ENCODE measurements around the gene CTBP2.

The CTBP2 gene

DNA sequence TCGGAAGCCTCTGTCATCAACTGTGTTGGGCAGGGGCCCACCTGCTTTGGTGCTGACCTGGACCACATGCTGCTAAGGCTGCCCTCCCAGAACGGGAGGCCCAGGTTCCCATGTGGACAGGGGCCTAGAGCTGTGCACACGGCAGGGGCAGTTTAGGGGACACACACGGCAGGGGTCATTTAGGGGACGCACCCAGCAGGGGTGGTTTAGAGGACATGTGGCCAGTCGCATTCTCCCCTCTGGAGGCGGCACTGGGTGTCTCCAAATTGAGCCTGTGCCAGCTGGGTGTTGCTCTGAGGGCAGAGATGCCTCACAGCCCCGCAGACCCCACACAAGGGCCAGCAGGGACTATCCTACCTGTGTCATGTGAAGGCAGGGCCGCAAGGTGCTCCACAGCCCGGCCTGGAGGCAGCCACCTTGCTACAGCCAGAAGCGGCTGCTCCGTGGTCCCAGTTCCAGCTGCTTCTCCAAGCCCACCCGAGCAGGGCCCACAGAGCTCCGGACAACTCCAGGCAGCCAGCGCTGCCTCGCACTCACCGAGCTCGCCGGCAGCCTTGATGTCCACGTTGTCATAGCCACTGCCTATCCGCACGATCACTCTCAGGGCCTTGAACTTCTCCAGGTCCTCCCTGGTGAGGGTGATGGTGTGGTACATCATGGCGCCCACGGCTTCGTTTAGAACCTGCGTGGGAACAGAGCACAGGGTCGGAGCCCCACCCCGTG lies 157.8 kb downstream of the CTBP2 start:
- no peak for DNase-seq

DNA sequence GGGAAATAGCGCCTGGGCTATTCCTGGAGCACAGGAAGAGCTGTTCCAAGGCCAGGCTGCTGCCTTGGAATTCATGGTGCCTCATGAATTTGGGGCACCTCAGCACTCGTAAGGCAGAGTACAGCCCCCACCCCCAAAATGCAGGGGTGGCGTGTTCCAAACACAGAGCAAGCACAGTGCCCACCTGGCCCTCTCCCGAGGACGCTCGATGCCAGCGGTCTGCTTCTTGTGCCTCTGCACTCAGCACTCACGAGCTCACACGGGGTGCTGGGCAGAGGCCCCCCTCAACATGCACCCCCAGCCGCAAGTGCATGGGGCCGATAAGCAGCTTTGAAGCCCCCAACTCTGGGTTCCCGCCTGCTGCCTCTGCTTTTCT lies 158.3 kb downstream of the CTBP2 start:
- no peak for DNase-seq

DNA sequence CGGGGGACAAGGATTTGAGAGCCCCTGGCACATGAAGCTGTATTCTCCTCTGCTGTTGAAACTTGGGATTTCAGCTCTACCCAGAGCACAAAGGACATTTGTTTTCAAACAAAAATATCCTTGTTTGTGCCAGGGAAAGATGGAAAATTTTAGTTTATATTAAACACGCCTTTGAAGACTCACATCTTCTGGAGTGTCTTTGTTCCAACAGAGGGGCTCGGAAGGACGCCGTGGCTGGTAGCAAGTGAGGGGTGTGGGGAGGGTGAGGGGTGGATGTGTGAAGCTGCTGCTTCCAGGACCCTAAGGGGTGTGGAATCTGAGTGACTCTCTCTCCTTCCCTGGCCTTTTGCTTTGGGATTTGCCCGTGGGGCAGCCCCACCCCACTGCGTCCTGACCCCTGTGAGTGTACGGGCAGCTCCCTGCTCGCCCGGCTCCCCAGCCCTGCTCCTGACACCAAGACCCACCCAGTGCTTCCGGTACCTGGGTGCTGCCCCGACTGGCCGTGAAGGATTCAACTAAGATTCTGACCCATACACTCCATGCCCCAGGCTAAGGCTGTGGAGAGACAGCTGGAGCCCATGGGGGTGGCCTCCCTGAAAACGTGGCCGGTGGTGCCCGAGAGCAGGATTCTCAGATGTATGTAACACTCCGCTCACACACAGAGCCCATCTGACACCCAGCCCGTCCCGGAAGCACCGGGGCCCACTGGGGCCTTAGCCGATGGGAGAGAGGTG lies 158.9 kb downstream of the CTBP2 start:
- DNase-seq, result no peak

DNA sequence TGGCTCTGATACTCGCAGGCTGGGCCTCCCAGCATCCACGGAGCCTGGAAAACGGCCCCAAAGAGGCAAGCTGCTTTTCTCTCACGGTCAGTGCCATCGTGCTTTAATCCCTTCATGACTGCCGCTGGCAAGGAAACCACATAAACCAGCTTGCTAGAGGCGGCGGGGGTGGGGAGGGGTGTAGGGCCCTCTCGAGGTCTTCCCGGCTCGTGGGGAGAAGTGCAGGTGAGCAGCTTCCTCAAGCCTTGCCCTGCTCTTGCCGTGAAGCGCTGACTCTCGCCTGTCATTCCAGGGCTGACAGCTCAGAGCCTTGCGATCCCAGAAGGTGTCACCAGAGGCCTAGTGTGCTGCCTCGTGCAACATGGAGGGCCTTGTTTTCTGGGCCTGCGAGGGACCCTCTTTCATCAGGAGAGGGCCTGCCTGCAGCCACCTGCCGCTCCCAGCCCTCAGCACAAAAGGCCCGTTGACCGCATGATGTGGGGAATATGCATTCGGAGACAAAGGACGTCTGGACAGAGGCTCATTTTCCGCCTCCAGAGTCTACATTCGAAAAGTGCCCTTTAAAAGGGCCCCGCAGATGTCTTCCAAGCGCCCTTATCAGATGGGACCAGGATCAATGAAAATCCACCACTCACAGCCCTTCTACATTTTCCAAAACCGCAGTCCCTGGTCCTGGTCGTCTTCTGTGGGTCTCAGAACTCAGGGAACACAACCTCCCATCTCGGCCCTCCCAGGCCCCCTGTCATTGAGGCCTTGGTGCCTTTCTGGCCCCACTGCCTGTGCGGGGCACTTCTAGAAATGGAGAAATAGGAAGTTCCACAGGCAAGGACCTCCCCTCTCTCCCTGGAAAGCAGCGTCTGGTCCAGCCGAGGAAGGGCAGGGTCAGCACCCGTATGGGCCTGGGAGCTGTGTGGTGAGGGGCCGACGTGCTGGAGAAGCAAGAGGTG lies 159.7 kb downstream of the CTBP2 start:
- no peak for DNase-seq

DNA sequence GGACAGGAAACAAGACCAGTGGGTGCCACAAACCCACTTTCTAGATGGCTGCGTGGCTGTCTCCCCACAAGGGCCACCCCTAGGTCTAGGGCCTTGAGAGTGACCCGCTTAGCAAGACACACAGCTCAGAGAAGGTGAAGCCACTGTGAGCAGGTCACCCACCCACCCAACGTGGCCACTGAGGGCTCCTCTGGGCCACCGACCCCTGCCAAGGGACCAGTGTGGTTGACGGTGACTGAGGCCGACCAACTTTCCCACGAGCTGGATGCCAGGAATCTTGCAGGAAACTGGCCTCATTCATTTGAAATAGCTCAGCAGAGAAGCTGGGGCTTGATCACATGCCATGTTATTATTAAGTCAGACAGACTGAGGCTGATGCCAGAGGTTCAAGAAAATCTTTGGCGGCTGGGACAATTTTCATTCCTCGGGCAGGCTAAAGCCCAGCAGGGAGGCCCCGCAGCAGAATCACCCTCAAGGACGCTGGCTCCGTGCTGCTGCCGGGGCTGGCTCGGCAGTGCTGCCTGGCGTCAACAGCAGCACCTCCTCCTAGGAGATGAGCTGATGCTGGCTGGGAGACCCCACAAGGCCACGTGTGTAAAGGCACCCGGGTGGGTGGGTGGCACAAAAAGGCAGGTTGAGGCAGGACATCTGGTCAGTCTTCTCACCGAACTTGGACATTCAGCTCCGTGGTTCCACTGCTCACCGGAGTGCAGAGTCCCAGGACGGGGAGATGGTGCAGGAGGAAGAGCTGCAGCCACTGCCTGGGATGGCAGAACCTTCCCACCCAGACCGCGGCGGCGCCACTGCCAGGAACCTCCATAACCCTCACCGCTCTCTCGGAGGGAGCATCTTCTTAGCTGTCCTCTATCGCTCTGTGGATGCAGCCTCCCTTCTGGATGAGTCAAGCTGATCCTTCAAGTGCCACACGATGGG lies 160.7 kb downstream of the CTBP2 start:
- no peak for DNase-seq

DNA sequence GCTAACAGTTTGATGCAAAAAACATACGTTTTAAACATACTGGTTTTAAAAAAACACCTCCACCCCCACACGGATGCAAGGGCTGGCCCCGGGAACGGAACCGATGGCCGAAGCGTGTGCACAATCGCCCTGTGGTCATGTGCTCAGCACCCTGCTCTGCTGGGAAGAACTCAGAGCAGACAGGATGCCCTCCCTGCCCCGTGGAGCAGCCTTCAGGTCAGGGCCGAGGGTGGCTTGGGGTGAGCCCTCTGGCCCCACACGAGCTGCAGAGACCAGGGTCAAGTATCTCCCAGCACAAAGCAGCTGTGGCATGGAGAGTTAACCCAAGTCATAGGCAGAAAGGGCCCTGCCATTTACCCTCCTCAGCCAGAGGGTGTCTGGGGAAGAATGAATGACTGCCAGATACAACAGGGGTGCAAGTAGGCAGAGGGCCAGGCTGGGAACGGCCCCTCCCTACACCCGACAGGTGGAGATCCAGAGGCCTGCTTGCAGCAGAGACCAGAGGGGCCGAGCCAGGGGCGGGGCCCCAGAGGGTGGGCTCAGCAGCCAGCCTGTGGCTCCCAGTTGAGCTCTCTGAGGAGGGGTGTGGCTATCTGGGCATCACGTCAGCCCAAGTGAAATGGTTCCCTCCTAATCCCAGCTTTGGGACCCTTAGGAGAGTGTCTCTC lies 161.6 kb downstream of the CTBP2 start:
- no peak for DNase-seq

DNA sequence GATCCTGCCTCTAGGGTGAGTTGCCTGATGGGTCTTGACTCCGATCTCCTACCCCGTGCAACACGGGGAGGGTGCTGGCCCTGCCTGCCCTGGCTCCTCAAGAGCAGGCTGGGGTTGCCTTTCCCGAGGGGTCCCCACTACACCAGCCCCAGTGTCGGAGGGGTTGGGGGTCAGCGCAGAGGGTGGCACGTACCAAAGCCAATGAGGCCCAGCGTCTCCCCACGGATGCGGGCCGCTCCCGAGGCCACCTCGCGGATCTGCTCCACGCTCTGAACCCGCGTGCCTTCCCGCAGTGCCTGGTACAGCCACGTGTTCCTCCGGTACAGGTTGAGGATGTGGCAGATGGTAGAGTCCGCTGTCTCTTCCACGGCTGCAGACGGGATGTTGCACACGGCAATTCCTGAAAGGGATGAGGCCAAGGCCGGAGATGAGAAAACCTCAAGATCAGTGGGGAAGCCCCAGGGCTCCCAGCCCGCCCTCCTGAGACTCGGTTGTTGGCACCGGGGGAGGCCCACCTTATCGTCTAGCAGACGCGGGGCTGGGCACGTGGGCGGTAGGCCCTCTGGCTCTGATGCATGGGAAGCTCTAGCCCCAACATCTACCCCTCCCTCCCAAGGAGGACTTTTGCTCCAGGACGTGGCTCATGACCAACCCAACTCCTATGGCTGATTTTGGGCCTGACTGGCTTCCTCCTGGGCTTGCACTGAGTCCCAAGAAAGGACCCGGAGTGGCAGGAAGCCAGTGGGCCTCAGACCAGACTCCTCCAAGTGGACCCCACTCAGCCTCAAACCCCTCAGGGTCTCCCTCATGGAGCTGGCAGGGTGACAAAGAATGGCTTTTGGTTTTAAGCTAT lies 162.4 kb downstream of the CTBP2 start:
- no peak for DNase-seq

DNA sequence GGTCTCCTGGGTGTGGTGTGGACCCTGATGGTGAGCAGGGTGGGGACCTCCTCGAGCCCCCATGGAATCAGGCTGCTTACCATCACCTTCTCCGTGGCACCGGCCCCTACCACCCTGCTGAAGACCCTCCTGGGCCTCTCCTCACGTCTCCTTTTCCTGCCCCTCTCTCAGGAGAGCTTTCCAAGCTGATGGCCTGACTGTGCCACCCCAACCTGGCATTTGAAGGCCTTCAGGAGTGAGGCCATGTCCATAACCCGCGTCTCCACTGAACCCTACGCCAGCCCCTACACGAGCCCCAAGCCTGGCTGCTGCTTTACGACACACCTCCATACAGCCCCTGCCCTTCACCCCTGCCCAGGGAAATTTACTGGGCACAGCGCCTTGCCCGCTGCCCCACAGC lies 163.1 kb downstream of the CTBP2 start:
- no peak for DNase-seq

DNA sequence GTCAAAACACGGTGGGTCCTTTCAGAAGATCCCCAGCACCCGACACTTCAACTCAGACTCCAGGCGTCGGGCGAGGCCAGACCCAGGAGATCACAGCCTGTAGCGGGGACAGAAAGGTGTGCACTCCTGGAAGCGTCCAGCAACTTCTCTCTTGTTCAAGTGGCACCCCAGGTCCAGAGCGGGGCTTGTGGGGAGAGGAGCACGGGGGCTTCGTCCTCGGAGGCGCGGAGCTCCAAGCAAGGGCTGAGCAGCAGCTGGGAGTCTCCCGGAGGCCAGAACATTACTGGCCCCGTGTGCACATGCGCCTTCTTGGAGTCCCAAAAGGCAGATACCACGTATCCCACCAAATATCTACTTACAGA lies 163.5 kb downstream of the CTBP2 start:
- DNase-seq, result no peak

DNA sequence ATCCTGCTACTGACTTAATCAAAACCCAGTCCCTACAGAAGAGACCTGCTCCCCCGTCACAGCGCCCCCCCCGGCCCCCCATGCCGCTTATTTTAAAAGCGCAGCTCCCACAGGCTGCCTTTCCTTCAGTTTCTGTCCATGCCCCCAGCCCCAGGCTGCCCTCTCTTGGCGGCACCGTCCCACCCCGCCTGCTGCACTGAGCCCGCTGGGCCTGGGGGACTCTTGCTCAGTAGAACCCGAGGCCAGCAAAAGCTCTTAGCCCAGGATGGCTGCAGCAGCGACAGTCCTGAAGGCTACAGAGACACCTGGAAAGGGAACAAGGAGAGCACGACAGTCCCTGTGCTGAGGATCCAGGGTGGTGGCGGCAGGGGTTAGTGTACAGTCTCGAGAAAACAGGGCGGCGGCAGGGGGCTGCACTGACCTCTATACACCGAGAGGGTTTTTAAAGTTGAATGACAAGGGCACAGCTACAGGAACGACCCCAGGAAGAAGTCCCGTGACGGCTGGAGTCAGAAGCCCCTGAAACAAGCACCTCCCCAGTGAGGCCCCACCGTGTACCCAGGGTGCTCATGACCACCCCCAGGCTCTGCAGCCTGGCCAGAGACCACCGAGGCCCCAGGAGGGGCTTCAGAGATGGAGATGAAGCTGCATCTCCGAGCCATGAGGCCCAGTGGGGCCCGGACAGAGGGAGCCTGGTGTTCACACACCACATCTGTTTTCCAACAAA lies 164.1 kb downstream of the CTBP2 start:
- no peak for DNase-seq

DNA sequence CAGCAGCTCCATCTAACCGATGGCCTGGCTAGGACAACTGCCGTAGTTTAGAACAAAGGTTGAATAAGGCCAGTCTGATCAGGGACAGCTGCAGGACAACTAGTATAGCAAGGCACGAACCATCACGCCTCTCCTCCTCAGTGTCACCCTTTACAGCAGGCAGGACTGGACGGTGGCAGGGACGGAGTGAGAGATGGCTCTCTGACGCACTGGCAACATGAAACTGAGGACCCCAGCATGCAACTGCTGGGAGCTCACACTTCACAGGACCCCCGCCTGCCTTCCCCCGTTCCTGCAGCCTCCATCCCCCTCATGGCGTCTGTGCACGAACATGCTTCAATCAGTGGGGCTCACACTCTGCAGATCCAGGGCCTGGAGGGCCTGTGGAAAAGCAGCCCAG lies 164.8 kb downstream of the CTBP2 start:
- DNase-seq, result no peak

DNA sequence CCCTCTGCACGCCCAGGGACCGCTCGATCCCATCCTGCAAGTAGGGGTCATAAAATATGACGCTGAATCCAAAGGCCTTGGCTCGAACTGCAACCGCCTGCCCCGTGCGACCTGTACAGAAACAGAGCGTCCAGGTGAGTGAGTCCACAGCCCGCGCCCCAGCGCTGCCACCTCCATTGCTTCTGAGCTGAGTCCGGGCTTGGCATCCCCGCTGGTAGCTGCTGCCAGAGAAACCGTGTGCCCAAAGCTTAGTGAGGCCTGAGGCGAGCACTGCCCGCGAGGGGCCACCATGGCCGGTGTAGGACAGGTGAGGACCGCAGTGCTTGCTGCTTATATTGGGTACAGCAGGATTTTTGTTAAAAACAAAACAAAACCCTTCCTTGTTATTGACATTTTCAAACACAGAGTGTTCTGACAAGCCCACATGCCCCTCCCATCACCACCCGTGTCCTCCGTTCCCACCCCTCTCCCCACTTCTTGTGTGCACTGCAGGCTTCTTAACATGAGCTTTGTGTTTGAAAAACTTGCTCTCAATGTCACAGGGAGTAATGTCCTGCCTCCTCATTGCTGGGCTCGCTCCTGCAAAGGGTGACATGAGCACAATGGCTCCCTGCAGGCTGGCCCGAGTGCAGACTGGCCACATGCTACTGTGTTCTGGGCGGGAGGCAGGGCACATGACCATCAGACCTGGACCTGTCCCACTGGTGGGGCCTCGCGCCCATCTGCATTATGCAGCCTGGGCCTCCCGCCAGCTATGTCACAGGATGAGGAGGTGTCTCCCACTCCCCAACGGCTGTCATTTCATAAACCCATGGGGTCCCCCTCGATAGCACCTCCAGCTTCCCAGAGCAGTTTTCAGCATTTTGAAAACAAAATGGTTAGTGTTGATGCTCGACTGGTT lies 165.5 kb downstream of the CTBP2 start:
- DNase-seq, result no peak

DNA sequence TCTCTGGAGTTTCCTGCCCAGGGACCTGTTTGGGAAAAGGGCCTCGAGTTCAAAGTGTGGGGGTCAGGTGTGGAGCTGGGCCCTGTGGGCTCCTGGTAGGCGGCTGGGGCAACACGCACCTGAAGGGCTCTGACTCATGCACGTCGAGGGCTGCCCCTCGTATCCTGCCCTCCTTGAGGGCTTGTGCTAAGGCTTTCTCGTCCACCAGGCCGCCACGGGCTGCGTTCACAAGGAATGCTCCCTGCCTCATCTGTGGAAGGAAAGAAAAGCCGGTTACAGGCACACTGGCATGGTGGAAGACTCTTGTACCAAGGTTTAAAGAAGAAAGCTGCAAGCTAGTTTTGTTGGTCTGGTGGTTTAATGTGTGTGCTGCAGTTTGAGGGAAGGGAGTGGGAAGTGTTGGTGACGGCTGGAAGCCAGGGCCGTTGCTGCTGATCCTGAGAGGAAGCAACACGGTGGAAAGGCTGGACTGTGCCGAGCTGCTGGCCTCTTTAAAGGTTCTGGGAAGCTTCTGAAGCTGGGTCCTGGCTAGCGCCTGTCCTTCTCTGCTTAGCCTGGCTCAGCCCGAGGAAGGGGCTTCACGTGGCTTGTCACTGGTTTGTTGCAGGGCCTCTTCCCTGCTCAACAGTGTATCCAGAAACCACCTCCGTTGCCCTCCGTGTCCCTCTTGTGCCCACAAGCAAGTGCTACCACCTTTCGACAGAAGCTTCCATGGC lies 166.5 kb downstream of the CTBP2 start:
- no peak for DNase-seq

DNA sequence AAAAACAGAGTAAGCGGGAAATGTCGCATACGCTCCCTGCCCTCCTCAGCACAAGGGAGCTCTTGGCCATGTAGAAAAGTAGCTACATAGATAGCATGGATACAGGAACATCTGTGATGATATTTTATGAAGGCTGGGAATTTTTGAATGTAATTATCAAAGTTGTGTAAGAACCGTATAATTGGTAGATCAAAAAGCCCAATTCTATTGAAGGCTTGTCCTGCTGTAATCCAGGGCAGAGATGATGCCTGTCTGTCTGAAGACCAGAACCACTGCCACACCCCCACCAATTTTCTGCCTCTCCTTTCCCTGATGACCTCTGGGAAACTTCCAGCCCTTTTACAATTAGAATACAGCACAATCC lies 167.0 kb downstream of the CTBP2 start:
- DNase-seq, result no peak

DNA sequence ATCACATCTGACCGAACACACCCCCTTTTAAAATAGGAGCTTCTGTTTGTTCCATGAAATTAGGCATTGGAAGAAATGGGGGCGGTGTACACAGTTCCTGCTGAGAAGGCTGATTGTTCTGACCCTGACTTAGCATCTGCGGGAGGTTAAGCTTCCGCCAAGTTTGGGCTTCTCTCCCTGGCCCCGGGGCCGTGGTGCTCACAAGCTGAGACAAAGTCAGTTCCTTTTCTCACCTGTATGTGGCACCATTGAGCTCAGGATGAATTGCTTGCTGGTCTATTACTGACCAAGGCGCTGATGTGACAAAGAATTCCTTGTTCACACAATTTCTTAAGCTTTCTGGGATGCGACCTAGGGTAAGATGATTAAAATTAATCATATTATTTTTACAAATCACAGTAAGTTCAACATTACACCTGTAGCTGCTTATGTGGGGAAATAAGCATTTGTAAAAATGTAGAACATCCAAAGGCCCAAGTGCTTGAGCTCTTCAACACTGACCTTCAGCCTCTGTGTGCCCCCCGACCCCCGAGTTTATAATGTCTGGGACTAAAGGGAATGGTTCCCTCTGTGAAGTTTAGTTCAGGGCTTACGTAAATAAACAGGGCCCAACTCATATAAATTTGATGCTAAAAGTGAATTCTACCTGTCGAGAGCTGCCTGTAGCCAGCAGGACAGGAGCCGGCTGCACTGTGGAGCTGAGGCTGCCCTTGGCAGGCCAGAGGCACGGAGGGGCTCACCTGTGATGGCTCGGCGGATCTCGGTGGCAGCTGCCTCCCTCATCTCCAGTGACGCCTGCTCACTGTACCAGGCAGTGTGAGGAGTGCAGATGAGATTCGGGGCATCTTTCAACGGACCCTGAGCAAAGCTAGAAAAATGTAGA lies 167.7 kb downstream of the CTBP2 start:
- no peak for DNase-seq

DNA sequence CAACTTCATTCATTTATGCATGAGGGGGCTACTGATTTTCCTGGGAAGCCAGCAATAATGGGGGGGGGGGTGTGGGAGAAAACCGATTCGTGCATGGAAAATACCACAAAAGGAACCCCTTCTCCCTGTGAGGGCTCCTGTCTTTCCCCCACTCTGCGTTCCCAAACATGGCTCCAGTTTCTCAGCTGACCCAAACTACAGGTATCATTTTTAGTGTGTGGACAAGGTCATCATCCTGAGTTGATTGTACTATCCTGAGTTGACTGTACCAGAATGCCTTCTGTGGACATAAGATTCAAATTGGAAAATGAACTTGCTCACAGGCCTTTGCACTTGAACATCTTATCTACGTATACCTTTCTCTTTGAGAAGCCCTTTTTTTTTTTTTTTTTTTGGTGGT lies 168.5 kb downstream of the CTBP2 start:
- no peak for DNase-seq

All from NCI-H748 treated with DMSO at 0.1 percent for 48 hours (cell line).